ENCODE measurements around the gene DUSP12. TPM values are rescaled to one million over a fixed set of nuclear protein-coding genes. Genes with fewer than 3 reads are reported as not detected.

Gene DUSP12
- total and polyA plus RNA-seq, 9 of the 15 experiments (the other 6 are each of a cell fraction or from before 2014, with no cell fraction given): 10.4 to 81.4 (median 43.6) TPM

DNA sequence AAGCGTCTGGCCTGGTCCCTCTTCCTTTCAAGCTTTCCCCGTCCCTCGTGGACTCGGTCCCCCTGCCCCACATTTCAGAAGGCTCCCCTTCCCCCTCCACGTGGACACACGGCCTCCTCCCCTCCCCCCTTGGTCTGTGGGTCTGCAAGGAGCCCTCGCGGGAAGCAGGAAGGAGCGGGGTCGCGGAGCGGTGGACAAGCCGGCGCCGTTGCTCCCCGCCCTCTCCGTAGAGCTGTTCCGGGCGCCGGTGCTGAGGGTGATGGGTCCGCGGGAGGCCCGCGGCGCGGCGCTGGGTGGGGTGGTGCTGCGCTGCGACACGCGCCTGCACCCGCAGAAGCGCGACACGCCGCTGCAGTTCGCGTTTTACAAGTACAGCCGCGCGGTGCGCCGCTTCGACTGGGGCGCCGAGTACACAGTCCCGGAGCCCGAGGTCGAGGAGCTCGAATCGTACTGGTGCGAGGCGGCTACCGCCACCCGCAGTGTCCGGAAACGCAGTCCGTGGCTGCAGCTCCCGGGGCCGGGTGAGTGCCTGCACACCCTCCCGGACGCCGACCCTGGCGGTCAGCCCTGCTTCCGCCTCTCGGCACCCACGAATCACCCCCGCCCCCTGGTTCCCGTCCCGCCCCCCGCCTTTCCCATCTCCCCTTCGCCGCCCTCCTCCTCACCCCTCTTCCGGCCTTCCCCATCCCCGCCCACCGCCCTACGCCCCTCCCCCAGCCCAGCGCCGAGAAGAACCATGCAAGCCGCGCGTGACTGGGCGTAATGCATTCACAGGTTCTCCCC lies 22.9 kb upstream of the DUSP12 start (continued):
- TF ChIP-seq SAFB (IDR thresholded peaks at IDR 0.05; ENCODE audit: borderline replicate concordance, low read depth, low read length) (peak; percentile 80), NRF1 (conservative IDR thresholded peaks at IDR 0.05 in 1 of 2, IDR thresholded peaks at IDR 0.05 in 1 of 2) (peak; percentile 47 to 62), ZNF212 (CRISPR knock-in tag; IDR thresholded peaks at IDR 0.05) (no peak; the same call in 1 of the 2 replicates), TARDBP (IDR thresholded peaks at IDR 0.05) (no peak), FIP1L1 (IDR thresholded peaks at IDR 0.05; ENCODE audit: low read depth, low read length, poor library complexity, severe bottlenecking) (peak; percentile 66), ZC3H4 (CRISPR knock-in tag; IDR thresholded peaks at IDR 0.05; ENCODE audit: borderline replicate concordance) (no peak; the same call in 1 of the 2 replicates), ZNF696 (CRISPR knock-in tag; conservative IDR thresholded peaks at IDR 0.05) (no peak), POLR2A (conservative IDR thresholded peaks at IDR 0.05) (peak; percentile 95), TRIM24 (IDR thresholded peaks at IDR 0.05) (no peak), MTA3 (IDR thresholded peaks at IDR 0.05; ENCODE audit: borderline replicate concordance) (peak; percentile 61; the same call in 1 of the 2 replicates), TCF7 (IDR thresholded peaks at IDR 0.05; ENCODE audit: borderline replicate concordance) (peak; percentile 84; the same call in 1 of the 2 replicates), BHLHE40 (IDR thresholded peaks at IDR 0.05; ENCODE audit: low read length) (peak; percentile 90), ZNF507 (tag; conservative IDR thresholded peaks at IDR 0.05) (no peak), TCF7L2 (IDR thresholded peaks at IDR 0.05; ENCODE audit: low read depth, low read length) (no peak)
- TF ChIP-seq, protein P1, sequence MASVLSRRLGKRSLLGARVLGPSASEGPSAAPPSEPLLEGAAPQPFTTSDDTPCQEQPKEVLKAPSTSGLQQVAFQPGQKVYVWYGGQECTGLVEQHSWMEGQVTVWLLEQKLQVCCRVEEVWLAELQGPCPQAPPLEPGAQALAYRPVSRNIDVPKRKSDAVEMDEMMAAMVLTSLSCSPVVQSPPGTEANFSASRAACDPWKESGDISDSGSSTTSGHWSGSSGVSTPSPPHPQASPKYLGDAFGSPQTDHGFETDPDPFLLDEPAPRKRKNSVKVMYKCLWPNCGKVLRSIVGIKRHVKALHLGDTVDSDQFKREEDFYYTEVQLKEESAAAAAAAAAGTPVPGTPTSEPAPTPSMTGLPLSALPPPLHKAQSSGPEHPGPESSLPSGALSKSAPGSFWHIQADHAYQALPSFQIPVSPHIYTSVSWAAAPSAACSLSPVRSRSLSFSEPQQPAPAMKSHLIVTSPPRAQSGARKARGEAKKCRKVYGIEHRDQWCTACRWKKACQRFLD (CRISPR knock-in tag; IDR thresholded peaks at IDR 0.05): peak; percentile 61; the same call in 1 of the 2 replicates
- TF ChIP-seq, protein P2, sequence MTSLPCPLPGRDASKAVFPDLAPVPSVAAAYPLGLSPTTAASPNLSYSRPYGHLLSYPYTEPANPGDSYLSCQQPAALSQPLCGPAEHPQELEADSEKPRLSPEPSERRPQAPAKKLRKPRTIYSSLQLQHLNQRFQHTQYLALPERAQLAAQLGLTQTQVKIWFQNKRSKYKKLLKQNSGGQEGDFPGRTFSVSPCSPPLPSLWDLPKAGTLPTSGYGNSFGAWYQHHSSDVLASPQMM (CRISPR knock-in tag; IDR thresholded peaks at IDR 0.05): no peak
- TF ChIP-seq, protein P3, sequence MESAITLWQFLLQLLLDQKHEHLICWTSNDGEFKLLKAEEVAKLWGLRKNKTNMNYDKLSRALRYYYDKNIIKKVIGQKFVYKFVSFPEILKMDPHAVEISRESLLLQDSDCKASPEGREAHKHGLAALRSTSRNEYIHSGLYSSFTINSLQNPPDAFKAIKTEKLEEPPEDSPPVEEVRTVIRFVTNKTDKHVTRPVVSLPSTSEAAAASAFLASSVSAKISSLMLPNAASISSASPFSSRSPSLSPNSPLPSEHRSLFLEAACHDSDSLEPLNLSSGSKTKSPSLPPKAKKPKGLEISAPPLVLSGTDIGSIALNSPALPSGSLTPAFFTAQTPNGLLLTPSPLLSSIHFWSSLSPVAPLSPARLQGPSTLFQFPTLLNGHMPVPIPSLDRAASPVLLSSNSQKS (CRISPR knock-in tag; IDR thresholded peaks at IDR 0.05): no peak
- TF ChIP-seq, protein P4, sequence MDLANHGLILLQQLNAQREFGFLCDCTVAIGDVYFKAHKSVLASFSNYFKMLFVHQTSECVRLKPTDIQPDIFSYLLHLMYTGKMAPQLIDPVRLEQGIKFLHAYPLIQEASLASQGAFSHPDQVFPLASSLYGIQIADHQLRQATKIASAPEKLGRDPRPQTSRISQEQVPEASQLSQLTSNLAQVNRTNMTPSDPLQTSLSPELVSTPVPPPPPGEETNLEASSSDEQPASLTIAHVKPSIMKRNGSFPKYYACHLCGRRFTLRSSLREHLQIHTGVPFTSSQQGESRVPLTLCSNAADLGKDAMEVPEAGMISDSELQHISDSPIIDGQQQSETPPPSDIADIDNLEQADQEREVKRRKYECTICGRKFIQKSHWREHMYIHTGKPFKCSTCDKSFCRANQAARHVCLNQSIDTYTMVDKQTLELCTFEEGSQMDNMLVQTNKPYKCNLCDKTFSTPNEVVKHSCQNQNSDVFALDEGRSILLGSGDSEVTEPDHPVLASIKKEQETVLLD (IDR thresholded peaks at IDR 0.05): no peak
- TF ChIP-seq, protein P5, sequence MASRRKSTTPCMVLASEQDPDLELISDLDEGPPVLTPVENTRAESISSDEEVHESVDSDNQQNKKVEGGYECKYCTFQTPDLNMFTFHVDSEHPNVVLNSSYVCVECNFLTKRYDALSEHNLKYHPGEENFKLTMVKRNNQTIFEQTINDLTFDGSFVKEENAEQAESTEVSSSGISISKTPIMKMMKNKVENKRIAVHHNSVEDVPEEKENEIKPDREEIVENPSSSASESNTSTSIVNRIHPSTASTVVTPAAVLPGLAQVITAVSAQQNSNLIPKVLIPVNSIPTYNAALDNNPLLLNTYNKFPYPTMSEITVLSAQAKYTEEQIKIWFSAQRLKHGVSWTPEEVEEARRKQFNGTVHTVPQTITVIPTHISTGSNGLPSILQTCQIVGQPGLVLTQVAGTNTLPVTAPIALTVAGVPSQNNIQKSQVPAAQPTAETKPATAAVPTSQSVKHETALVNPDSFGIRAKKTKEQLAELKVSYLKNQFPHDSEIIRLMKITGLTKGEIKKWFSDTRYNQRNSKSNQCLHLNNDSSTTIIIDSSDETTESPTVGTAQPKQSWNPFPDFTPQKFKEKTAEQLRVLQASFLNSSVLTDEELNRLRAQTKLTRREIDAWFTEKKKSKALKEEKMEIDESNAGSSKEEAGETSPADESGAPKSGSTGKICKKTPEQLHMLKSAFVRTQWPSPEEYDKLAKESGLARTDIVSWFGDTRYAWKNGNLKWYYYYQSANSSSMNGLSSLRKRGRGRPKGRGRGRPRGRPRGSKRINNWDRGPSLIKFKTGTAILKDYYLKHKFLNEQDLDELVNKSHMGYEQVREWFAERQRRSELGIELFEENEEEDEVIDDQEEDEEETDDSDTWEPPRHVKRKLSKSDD (conservative IDR thresholded peaks at IDR 0.05; ENCODE audit: low read length): no peak
- TF ChIP-seq, protein P6, sequence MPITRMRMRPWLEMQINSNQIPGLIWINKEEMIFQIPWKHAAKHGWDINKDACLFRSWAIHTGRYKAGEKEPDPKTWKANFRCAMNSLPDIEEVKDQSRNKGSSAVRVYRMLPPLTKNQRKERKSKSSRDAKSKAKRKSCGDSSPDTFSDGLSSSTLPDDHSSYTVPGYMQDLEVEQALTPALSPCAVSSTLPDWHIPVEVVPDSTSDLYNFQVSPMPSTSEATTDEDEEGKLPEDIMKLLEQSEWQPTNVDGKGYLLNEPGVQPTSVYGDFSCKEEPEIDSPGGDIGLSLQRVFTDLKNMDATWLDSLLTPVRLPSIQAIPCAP (CRISPR knock-in tag; IDR thresholded peaks at IDR 0.05; ENCODE audit: borderline replicate concordance): no peak
